Stimulated activated CD8-positive, alpha-beta memory T cell treated with anti-CD3 and anti-CD28 coated beads, Interleukin-12 subunit alpha, Interleukin-12 subunit beta, amount 100 ng/mL, for 4 hours (primary cell): ENCODE measurements around the gene VPS13C.

Experiments
- DNase-seq: peaks from one replicate; pipeline ENCODE4 v3.0.0-alpha.2; 2020; ENCODE audit warnings: low read depth

Gene VPS13C

GRCh38 chr15:61935493-61935892 is 124.8 kb downstream of the VPS13C start:
- no peak for DNase-seq

DNA sequence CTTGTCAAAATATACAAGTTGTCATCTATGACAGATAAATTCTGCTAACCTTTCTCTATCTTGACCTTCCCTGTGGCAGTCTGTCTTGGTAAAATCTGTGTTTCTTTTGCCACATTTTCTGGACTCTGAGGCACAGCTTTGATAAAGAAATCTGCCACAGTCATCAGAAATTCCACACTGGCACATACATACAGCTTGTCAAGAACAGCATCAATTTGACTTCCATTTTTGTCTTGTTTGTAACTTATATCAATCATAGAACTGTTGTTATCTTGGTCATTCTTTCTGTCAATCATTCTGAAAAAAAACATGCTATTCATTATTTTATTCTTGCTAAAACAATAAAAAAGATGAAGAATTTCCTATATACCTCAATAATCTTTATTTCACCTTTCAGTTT is 130.8 kb downstream of the VPS13C start:
- DNase-seq, result no peak

GRCh38 chr15:61923173-61923572 is 137.1 kb downstream of the VPS13C start:
- no peak for DNase-seq

- no peak for DNase-seq
These were observed 139.2 kb downstream of the VPS13C start for GRCh38 chr15:61921093-61921492.

GRCh38 chr15:61917457-61917856 is 142.8 kb downstream of the VPS13C start:
- DNase-seq, result no peak

DNA sequence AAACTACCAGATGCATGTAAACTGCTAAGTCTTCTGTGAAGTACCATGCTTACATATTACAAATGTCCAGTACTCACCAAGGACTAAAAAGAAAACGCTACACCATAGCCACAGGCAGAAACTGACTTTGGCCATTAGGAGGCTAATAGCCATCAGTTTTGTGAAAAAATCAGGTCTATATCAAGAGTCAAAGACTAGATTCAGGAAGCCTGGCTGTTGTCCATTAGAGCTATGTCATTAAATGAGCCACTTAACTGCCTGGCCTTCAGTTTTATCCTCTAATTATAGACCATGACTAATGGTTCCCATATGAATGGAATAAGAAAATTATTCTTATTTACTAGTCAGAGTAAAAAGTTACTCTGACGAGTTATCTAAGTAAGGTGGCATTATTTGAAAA is 144.1 kb downstream of the VPS13C start:
- no peak for DNase-seq

- no peak for DNase-seq
These were observed 144.6 kb downstream of the VPS13C start for GRCh38 chr15:61915640-61916039.

- no peak for DNase-seq
These were observed 149.3 kb downstream of the VPS13C start for GRCh38 chr15:61910839-61911369.

- no peak for DNase-seq
These were observed 152.0 kb downstream of the VPS13C start for GRCh38 chr15:61908241-61908640.

GRCh38 chr15:61907753-61908086 is 152.5 kb downstream of the VPS13C start:
- no peak for DNase-seq

- DNase-seq, result no peak
These were observed 153.1 kb downstream of the VPS13C start for GRCh38 chr15:61906961-61907752.

GRCh38 chr15:61893146-61893545 is 167.1 kb downstream of the VPS13C start:
- no peak for DNase-seq

DNA sequence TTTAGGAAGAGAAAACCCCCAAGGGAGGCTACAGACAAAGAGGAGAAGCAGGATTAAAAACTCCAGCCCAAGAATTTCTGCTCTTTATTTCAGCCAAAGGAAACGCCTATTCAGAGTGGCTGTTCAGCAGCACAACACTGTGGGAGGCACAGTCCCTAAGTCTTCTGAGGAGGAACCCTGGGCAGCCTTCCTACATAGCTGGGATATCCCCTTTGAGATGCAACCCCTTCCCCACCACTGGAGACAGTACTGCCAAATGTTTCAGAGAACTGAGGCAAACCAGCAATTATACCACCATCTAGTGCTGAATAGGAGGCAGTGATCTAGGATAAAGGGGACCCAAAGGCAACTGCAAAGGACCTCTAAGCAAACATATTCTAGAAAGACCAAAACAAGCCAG is 168.1 kb downstream of the VPS13C start:
- no peak for DNase-seq

DNA sequence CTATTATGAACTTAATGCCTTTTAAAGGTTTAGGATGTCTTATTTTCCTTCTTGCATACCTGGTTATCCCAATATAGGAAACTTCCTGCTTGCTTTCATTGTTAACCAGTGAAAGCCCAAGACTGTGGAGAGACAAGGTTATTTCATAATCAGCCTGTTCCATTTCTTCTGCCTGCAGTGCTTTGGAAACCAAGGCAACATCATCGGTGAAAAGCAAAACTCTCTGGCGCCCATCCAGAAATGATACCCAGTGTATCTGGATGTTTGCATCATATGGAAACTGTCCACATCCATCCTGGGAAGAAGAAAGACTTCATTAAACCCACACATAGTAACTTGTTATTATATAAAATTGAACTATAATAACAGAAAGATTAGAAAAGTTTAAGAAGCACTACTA is 170.1 kb downstream of the VPS13C start:
- DNase-seq, result no peak

- DNase-seq, result no peak
These were observed 170.5 kb downstream of the VPS13C start for GRCh38 chr15:61889706-61890105.

GRCh38 chr15:61888074-61888780 is 172.0 kb downstream of the VPS13C start:
- no peak for DNase-seq

DNA sequence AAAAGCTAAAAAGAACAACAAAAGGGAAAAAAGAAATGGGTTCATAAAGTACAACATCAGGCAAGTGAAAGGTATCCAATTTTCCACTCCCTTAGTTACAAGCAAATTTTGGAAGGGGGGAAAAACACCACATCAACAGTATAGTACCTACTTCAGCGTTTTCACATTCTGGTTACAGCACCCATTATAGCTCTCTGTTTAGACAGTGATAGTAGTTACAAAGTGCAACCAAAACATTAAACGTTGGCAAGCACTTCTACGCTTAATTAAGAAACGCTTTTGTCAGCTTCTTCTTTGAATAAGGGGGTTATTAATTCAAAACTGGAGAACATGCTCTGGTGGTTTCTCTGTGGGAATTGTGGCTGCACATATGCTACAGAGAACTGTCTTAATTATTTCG is 180.2 kb downstream of the VPS13C start:
- DNase-seq, result no peak

DNA sequence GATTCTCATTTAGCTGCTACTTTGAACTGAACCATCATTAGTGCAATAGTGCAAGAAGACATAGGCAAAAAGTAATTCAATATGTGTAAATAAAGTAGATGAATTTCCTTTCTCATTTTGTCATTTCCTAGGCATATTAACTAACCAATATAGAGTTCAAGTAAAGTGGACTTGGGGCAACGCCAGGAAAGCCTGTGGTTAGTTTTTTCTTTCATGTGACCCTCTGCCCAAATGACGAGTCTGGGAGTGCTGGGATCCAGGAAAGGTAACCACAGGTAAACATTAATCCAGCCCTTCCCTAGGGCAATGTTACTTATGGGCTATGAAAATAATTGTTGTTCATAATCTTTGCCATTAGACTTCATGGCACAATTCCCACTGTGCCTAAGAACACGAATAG is 181.0 kb downstream of the VPS13C start:
- no peak for DNase-seq

- DNase-seq, result no peak
These were observed 188.2 kb downstream of the VPS13C start for GRCh38 chr15:61871926-61872522.

DNA sequence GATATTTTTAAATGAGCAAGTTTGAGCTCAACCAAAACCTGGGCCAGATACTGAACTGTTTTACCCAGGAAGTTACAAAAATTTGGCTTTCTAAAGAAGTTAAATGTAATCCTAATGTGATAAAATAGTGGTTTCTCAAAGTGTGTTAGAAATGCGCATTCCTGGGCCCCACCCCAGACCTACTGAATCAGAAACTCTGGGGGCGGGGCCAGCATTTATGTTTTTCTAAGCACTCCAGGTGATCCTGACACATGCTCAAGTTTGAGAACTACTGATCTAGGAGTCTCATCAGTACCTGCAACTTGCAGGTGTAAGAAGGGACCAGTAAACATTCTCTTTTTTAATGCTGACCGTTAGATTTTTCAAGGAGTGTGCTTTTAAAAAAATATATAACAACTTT is 190.6 kb downstream of the VPS13C start:
- no peak for DNase-seq

DNA sequence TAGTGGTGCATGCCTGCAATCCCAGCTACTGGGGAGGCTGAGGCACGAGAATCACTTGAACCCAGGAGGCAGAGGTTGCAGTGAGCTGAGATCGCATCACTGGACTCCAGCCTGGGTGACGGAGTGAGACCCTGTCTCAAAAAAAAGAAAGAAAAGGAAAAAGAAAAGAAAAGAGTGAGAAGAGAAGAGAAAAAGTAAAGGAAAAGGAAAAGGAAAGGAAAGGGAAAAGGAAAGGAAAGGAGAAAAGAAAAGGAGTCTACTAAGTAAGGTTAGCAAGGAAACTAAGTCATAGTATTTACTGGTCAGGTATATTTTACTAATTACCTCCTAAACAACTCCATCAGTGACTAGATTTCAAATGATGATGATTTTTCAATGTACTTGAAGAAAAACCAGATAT is 198.3 kb downstream of the VPS13C start:
- no peak for DNase-seq

DNA sequence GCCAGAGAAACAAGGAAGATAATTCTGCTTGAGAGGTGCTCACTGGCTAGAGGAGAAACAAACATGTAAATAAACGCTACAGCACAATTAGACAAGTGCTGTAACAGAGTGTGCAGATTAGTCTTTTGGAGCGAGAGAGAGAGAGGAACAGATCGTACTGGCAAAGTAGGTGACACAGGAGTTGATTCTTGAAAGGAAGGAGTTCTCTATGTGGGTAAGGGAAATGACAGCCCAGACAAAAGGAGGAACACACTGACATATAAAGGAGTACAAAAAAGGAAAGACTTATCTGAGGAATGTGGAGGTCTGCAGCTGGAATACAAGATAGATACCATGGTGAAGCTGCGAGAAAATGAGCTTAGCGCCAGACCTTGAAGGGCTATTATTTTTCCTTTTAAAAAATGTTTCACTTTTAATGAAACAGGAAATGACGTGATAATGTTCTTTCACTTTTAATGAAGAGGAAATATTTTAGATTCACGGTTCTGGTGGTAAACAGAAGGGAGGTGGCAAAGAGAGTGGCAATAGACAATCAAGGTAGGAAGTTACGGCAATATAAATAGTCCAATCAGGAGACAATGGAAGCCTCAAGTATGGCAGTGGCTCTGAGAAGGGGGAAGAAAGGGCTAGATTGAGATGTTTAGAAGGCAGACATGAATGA is 202.9 kb downstream of the VPS13C start:
- DNase-seq, result no peak

- DNase-seq, result no peak
These were observed 204.0 kb downstream of the VPS13C start for GRCh38 chr15:61856295-61856694.
